Natural killer cell (primary cell): ENCODE results near the gene RAX2. TPM values are rescaled to one million over a fixed set of nuclear protein-coding genes. Genes with fewer than 3 reads are reported as not detected.
A peak's percentile ranks its signal among the peaks of the same experiment; 100 is the strongest.

Experiments
- ATAC-seq, 3 donors: fragments of 150-1000 bp in 2 of 3; fragments of 200-7000 bp in 1 of 3; cut with Tn5 transposase; 1 replicate in 1 of 3; 2 replicates in 2 of 3; pipeline ENCODE4 v1.10.0; 2021; ENCODE audit warnings: mild to moderate bottlenecking in 2 of 3, moderate library complexity in 2 of 3
- DNase-seq, 2 donors: peaks; one replicate each; pipeline versions ENCODE4 v3.0.0 to v3.0.0-alpha.2; 2013 to 2021; ENCODE audit warnings: mixed read lengths in 1 of 2
- H3K27ac ChIP-seq: one replicate; pipeline ENCODE4 v1.5.1; 2013; ENCODE audit warnings: mild to moderate bottlenecking, low read length
- H3K27me3 ChIP-seq: one replicate; pipeline ENCODE4 v1.6.1; 2013; ENCODE audit warnings: low read length; ENCODE audit not compliant: control insufficient read depth, insufficient read depth
- H3K36me3 ChIP-seq: one replicate; pipeline ENCODE4 v1.6.1; 2013; ENCODE audit warnings: low read length; ENCODE audit not compliant: control insufficient read depth, insufficient read depth
- H3K4me1 ChIP-seq: one replicate; pipeline ENCODE4 v1.6.1; 2013; ENCODE audit warnings: low read length; ENCODE audit not compliant: control insufficient read depth, insufficient read depth
- H3K4me3 ChIP-seq: one replicate; pipeline ENCODE4 v1.5.1; 2013; ENCODE audit warnings: low read length
- H3K9me3 ChIP-seq: one replicate; pipeline ENCODE4 v1.6.1; 2013; ENCODE audit warnings: low read length; ENCODE audit not compliant: control insufficient read depth, insufficient read depth
- H3K27ac Mint-ChIP-seq, 2 donors: one replicate each; pipeline ENCODE4 v1.8.0; 2022; ENCODE audit warnings: mild to moderate bottlenecking in 2 of 2, mixed read lengths in 2 of 2, moderate library complexity in 1 of 2
- H3K27me3 Mint-ChIP-seq, 2 donors: one replicate each; pipeline ENCODE4 v1.8.0; 2022; ENCODE audit warnings: low read depth in 2 of 2, mixed read lengths in 2 of 2
- H3K36me3 Mint-ChIP-seq: one replicate; pipeline ENCODE4 v1.8.0; 2022; ENCODE audit warnings: mixed read lengths
- H3K4me1 Mint-ChIP-seq, 2 donors: one replicate each; pipeline ENCODE4 v1.8.0; 2022; ENCODE audit warnings: mixed read lengths in 2 of 2
- H3K4me3 Mint-ChIP-seq: one replicate; pipeline ENCODE4 v1.8.0; 2022; ENCODE audit warnings: mild to moderate bottlenecking, moderate library complexity, mixed read lengths
- H3K9me3 Mint-ChIP-seq, 2 donors: one replicate each; pipeline ENCODE4 v1.8.0; 2022; ENCODE audit warnings: mixed read lengths in 2 of 2
- WGBS: methylation state at CpG from one replicate; pipeline ENCODE4 v1.1.7; 2013; ENCODE audit warnings: missing lambda C conversion rate; ENCODE audit not compliant: insufficient coverage; 5-methylcytosine and 5-hydroxymethylcytosine counted together
- intact Hi-C: fragments of 100-400 bp; cut with micrococcal nuclease; formaldehyde crosslinking; loops from one replicate; pipeline ENCODE4 v1.14.2; 2022
- total RNA-seq, 4 donors: library from RNA; stranded (reverse); fragments of 120-200 nt in 1 of 4; gene quantifications; one replicate each; pipeline versions ENCODE4 v1.2.3 to v1.2.4, GENCODE V29; 2013 to 2022
- TF ChIP-seq, protein P1 (sequence below): fragments of 200-600 bp; IDR thresholded peaks from one replicate; pipeline ENCODE4 v1.8.0; 2022; ENCODE audit warnings: antibody characterized with exemption

Gene RAX2
- total RNA-seq, 3 donors from 2014 or later (not counting 1 experiment from before 2014, with no cell fraction given): not detected

DNA sequence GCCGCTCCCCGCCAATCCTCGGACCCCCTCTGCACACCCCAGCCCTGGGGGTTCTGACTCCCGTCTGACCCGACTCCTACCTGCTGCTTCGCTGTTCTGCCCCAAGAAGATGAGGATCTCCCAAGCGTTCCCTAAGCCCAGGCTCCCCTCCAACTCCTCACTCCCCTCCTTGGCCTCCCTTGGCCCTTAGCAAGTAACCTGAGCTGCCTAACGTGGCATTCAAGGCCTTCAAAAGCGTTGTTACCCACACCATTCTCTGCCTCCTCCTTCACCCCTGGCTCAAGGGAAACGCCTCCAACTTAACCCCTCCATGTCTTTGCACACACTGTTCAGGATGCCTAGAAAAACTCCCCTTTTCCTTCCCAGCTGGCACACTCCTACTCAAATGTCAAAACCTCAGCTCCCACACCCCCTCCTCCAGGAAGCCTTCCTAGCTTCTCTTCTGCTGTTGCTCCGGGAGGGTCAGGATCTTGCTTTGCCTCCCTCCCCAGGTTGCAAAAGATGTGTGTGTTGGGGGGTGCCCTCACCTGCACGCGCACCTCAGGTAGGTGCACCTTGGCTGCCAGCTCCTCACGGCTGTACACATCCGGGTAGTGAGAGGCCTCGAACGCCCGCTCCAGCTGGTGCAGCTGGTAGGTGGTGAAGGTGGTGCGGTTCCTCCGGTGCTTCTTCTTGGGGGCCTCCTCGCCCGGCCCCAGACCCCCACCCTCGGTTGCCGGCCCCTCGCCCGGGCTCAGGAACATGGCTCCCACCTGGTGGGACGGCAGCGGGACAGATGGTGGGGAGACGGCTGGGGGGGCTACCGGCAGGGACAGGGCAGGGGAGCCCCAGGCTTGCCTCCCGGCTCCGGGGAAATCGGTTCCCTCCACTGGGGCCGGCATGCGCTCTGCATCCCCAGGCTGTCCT, 775 bp downstream of the RAX2 start:
- 92% methylated on average over 34 of the region's 35 CpGs for WGBS
- intact Hi-C loops: no loop called here
- Histone ChIP-seq H3K4me1 (peaks cover 5% of the 10 kb centered on the region), H3K4me3 (no peak overlapping the region), H3K9me3 (no peaks in the 10 kb centered on the region), H3K27ac (no peak overlapping the region), H3K27me3 (no peaks in the 10 kb centered on the region), H3K36me3 (peaks cover 22% of the 10 kb centered on the region)
- H3K4me3 Mint-ChIP-seq: no peak overlapping the region
- DNase-seq: no peak
- no peak overlapping the region for H3K27ac Mint-ChIP-seq
- TF ChIP-seq, protein P1, sequence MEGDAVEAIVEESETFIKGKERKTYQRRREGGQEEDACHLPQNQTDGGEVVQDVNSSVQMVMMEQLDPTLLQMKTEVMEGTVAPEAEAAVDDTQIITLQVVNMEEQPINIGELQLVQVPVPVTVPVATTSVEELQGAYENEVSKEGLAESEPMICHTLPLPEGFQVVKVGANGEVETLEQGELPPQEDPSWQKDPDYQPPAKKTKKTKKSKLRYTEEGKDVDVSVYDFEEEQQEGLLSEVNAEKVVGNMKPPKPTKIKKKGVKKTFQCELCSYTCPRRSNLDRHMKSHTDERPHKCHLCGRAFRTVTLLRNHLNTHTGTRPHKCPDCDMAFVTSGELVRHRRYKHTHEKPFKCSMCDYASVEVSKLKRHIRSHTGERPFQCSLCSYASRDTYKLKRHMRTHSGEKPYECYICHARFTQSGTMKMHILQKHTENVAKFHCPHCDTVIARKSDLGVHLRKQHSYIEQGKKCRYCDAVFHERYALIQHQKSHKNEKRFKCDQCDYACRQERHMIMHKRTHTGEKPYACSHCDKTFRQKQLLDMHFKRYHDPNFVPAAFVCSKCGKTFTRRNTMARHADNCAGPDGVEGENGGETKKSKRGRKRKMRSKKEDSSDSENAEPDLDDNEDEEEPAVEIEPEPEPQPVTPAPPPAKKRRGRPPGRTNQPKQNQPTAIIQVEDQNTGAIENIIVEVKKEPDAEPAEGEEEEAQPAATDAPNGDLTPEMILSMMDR: no peak
- no peaks in the 10 kb centered on the region for H3K27me3 Mint-ChIP-seq
- no peak for ATAC-seq
- H3K9me3 Mint-ChIP-seq: no peaks in the 10 kb centered on the region
- H3K4me1 Mint-ChIP-seq: peaks cover 0 to 23% of the 10 kb centered on the region in 2 donors
- H3K36me3 Mint-ChIP-seq: no peaks in the 10 kb centered on the region

DNA sequence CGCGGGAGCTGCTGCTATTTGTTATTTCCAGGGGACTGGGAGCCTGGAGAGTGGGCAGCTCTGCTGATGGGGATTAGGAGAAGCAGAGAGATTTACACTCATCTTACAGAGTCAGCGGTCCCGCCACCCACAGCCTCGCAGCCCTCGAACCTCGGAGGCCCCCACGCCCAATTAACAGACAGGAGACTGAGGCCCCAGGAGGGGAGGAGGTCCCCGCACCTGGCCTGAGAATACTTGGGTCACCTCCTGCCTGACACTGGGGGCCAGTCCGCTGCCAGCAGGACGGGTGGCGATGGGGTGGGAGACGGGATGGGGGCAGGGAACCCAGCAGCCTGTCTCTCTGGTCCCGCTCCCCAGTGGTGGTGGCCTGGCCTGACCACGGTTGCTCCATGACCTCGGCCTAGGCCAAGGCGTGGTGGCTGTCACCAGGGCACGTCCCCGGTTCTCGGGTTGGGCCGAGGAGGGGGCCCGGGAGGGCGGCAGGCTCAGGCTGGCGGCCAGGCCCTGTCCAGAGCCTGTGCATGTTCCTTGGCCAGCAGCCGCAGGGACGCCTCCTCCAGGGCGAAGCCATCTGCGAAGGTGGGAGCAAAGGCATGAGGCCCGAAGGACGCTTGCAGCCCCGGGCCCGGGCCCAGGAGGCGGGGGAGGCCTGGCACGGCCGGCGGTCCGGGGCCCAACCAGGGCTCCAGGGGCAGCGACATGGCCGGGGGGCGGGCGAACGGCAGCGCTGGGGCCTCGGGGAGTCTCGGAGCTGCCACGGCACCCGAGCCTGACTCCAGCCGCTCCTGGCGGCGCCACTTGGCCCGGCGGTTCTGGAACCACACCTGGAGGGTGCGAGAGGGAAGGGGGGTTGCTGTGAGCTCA, 1.7 kb downstream of the RAX2 start:
- Mint-ChIP-seq H3K4me1 (peaks cover 0 to 20% of the 10 kb centered on the region in 2 donors), H3K9me3 (no peaks in the 10 kb centered on the region), H3K27ac (no peak overlapping the region), H3K4me3 (no peak overlapping the region), H3K36me3 (no peaks in the 10 kb centered on the region), H3K27me3 (no peaks in the 10 kb centered on the region)
- ATAC-seq (peak in 1 of 3 donors; percentile 11), DNase-seq (no peak)
- whole genome bisulfite sequencing: 95% methylated on average over 53 of the region's 53 CpGs
- no peaks in the 10 kb centered on the region for H3K9me3 ChIP-seq
- no peak overlapping the region for H3K4me3 ChIP-seq
- intact Hi-C loops: no loop called here
- TF ChIP-seq, protein P1: no peak
- no peak overlapping the region for H3K27ac ChIP-seq
- H3K27me3 ChIP-seq: no peaks in the 10 kb centered on the region
- peaks cover 24% of the 10 kb centered on the region for H3K36me3 ChIP-seq
- no peaks in the 10 kb centered on the region for H3K4me1 ChIP-seq

DNA sequence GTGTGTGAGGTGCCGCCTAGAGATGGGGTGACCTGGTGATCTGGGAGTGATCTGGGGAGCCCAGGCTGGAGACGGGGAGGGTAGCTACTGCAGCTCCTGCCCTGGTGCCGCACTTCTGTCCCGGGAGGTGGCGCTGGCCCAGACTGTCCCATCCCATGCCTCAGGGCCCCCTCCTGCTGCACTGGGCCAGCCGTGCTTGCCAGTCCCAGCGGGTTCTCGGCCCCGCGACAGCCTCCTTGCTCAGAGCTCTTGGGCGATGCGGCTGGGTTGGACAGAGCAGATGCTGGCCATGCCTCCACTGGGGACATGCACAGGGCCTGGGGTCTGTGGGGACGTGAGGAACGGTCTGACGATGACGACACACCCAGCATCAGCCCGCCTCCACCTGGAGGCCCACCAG, 2.5 kb downstream of the RAX2 start:
- no peak overlapping the region for H3K27ac ChIP-seq
- H3K27me3 Mint-ChIP-seq: no peaks in the 10 kb centered on the region
- no peaks in the 10 kb centered on the region for H3K9me3 Mint-ChIP-seq
- no peak overlapping the region for H3K27ac Mint-ChIP-seq
- no peak for DNase-seq
- intact Hi-C loops: no loop called here
- no peaks in the 10 kb centered on the region for H3K36me3 Mint-ChIP-seq
- no peak overlapping the region for H3K4me3 Mint-ChIP-seq
- peaks cover 29% of the 10 kb centered on the region for H3K36me3 ChIP-seq
- H3K9me3 ChIP-seq: no peaks in the 10 kb centered on the region
- 93% methylated on average over 17 of the region's 17 CpGs for WGBS
- no peak overlapping the region for H3K4me3 ChIP-seq
- H3K4me1 Mint-ChIP-seq: peaks cover 0 to 20% of the 10 kb centered on the region in 2 donors
- TF ChIP-seq, protein P1: no peak
- no peak for ATAC-seq
- H3K27me3 ChIP-seq: no peaks in the 10 kb centered on the region
- H3K4me1 ChIP-seq: no peaks in the 10 kb centered on the region
